OCI-LY7 (cell line): ENCODE results near the gene ANAPC1. TPM values are rescaled to one million over a fixed set of nuclear protein-coding genes. Genes with fewer than 3 reads are reported as not detected.
"Not testable (repeated sequence)": the region's sequence is repeated elsewhere in the genome, so short reads cannot be mapped to it uniquely, and the experiment has no call there.

Experiments
- BruUV-seq: library from RNA; stranded (reverse); fragments of 400-500 nt; replicated peaks from 2 replicates; lab custom pipeline; 2021; lab: Mats Ljungman, UMichigan
- CTCF ChIA-PET: fragments of 300-600 bp; sonication (Branson Sonifier 250); formaldehyde crosslinking; loops from one replicate; lab custom pipeline; 2022; ENCODE audit warnings: antibody characterized with exemption; ENCODE audit not compliant: unreplicated experiment; lab: Charles Lee
- POLR2A ChIA-PET: fragments of 300-600 bp; sonication (Branson Sonifier 250); formaldehyde crosslinking; loops from one replicate; lab custom pipeline; 2022; ENCODE audit warnings: antibody characterized with exemption; lab: Charles Lee
- DNase-seq: peaks from one replicate; pipeline ENCODE4 v3.0.0-alpha.2; 2015; ENCODE audit warnings: low spot score
- H2AFZ ChIP-seq: fragments of 200-600 bp; sonication (generic), shearing (Covaris generic); 2 replicates; pipeline ENCODE4 v1.6.1; 2014; ENCODE audit warnings: mild to moderate bottlenecking, antibody characterized with exemption, low read length, moderate library complexity
- H3K27ac ChIP-seq: fragments of 200-600 bp; sonication (generic); 2 replicates; pipeline ENCODE4 v1.5.1; 2014; ENCODE audit warnings: mixed run types, low read depth, mild to moderate bottlenecking, moderate library complexity, low read length, inconsistent platforms; ENCODE audit not compliant: poor library complexity, severe bottlenecking
- H3K36me3 ChIP-seq: fragments of 200-600 bp; sonication (generic); 2 replicates; pipeline ENCODE4 v1.6.1; 2014; ENCODE audit warnings: mild to moderate bottlenecking, antibody characterized with exemption, low read length, moderate library complexity, mixed read lengths; ENCODE audit not compliant: insufficient read depth
- H3K4me1 ChIP-seq: fragments of 200-600 bp; sonication (generic); 2 replicates; pipeline ENCODE4 v1.5.1; 2014; ENCODE audit warnings: mild to moderate bottlenecking, low read length; ENCODE audit not compliant: insufficient read depth, poor library complexity, severe bottlenecking
- H3K4me2 ChIP-seq: fragments of 200-600 bp; sonication (generic); 2 replicates; pipeline ENCODE4 v1.6.1; 2014; ENCODE audit warnings: mild to moderate bottlenecking, low read length
- H3K4me3 ChIP-seq: fragments of 200-600 bp; sonication (generic); 2 replicates; pipeline ENCODE4 v1.5.1; 2014; ENCODE audit warnings: mild to moderate bottlenecking, low read depth, low read length; ENCODE audit not compliant: poor library complexity, severe bottlenecking
- H3K79me2 ChIP-seq: fragments of 200-600 bp; sonication (generic); 2 replicates; pipeline ENCODE4 v1.6.1; 2016; ENCODE audit warnings: low read depth, mild to moderate bottlenecking, low read length, moderate library complexity, mixed read lengths; ENCODE audit not compliant: insufficient read depth
- H3K9me2 ChIP-seq: fragments of 200-600 bp; sonication (generic); 2 replicates; pipeline ENCODE4 v1.6.1; 2016; ENCODE audit warnings: mild to moderate bottlenecking, low read length, mixed read lengths; ENCODE audit not compliant: insufficient read depth
- H3K9me3 ChIP-seq: fragments of 200-600 bp; sonication (generic); 2 replicates; pipeline ENCODE4 v1.6.1; 2014; ENCODE audit warnings: mild to moderate bottlenecking, mixed run types, low read length, mixed read lengths
- H4K20me1 ChIP-seq: fragments of 200-600 bp; sonication (generic); 2 replicates; pipeline ENCODE4 v1.6.1; 2014; ENCODE audit warnings: mild to moderate bottlenecking, antibody characterized with exemption, low read length, moderate library complexity, mixed read lengths; ENCODE audit not compliant: insufficient read depth
- intact Hi-C: fragments of 100-400 bp; cut with micrococcal nuclease; formaldehyde crosslinking; loops from one replicate; pipeline ENCODE4 v1.10.0; 2022; ENCODE audit not compliant: unreplicated experiment
- microRNA-seq: library from miRNA; unstranded; fragments of <30 nt; microRNA quantifications from one replicate; pipeline ENCODE4 v1.2.0, GENCODE V29; 2022; ENCODE audit warnings: borderline replicate concordance
- small RNA-seq: library from RNA; depleted of rRNA; stranded (forward); fragments of <200 nt; gene quantifications from one replicate; pipeline ENCODE3, GENCODE V24; 2014
- total RNA-seq, 2 experiments: library from RNA; depleted of rRNA in 1 of 2; stranded (reverse); fragments of >200 nt in 1 of 2; shearing (Covaris generic) in 1 of 2; gene quantifications; 2 replicates each; pipeline ENCODE4 v1.2.3, GENCODE V29; 2014 to 2022
- TF ChIP-seq, protein P1 (sequence below): fragments of 200-600 bp; sonication (generic); conservative IDR thresholded peaks from 2 replicates; pipeline ENCODE4 v1.5.1; 2014; ENCODE audit warnings: mild to moderate bottlenecking, antibody characterized with exemption, low read length, moderate library complexity, mixed read lengths

ANAPC1 gene
- total RNA-seq, 2 experiments from 2014 or later = 103 to 131 TPM

GRCh38 chr2:111725742-111726141 lies 158.3 kb downstream of the ANAPC1 start:
- intact Hi-C loops, H3K79me2 ChIP-seq, H3K4me3 ChIP-seq, BruUV-seq, H3K27ac ChIP-seq, CTCF ChIA-PET, H2AFZ ChIP-seq, H3K4me1 ChIP-seq, POLR2A ChIA-PET, H3K9me3 ChIP-seq, H4K20me1 ChIP-seq, H3K36me3 ChIP-seq, H3K4me2 ChIP-seq, H3K9me2 ChIP-seq: not testable (repeated sequence)
- TF ChIP-seq, protein P1, sequence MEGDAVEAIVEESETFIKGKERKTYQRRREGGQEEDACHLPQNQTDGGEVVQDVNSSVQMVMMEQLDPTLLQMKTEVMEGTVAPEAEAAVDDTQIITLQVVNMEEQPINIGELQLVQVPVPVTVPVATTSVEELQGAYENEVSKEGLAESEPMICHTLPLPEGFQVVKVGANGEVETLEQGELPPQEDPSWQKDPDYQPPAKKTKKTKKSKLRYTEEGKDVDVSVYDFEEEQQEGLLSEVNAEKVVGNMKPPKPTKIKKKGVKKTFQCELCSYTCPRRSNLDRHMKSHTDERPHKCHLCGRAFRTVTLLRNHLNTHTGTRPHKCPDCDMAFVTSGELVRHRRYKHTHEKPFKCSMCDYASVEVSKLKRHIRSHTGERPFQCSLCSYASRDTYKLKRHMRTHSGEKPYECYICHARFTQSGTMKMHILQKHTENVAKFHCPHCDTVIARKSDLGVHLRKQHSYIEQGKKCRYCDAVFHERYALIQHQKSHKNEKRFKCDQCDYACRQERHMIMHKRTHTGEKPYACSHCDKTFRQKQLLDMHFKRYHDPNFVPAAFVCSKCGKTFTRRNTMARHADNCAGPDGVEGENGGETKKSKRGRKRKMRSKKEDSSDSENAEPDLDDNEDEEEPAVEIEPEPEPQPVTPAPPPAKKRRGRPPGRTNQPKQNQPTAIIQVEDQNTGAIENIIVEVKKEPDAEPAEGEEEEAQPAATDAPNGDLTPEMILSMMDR = peak; percentile 59
- DNase-seq = peak; percentile 69

- H3K36me3 ChIP-seq, H3K4me3 ChIP-seq, CTCF ChIA-PET, H3K27ac ChIP-seq, DNase-seq, H3K4me2 ChIP-seq, H3K79me2 ChIP-seq, H3K9me3 ChIP-seq, intact Hi-C loops, H3K9me2 ChIP-seq, H3K4me1 ChIP-seq, H4K20me1 ChIP-seq, BruUV-seq, H2AFZ ChIP-seq: not testable (repeated sequence)
- POLR2A ChIA-PET = interaction anchor here (0.6 to 0.7 kb wide), 2 partner anchors 14 to 1679 kb away, joined by 3 read pairs; no protein-coding TSS in a partner anchor
Observed at GRCh38 chr2:111719610-111720009, 164.4 kb downstream of the ANAPC1 start.

Small RNA genes within 50 kb of the gene (microRNA-seq; reads per million reads assigned to microRNA genes)
- gene MIR4771-2 = not detected

Small RNA genes within 50 kb of the gene (small RNA-seq; reads per million reads assigned to genes)
- gene MIR4771-2 = not detected
- gene RN7SL297P = not detected

Other genes with a start within 250 kb of the ANAPC1 start
- 0.08 TPM in 1 of 2 replicates, not detected in the other for gene MERTK, start 14.4 kb upstream of the ANAPC1 start, total RNA-seq (2014; rRNA removed; shearing (Covaris generic))
- 0.22 and 0.38 TPM in 2 replicates for gene MERTK, start 14.4 kb upstream of the ANAPC1 start, total RNA-seq (2022)
- 9.1 and 13.9 TPM in 2 replicates for gene TMEM87B, start 171.1 kb upstream of the ANAPC1 start, total RNA-seq (2014; rRNA removed; shearing (Covaris generic))
- 22.8 TPM in 2 replicates for gene TMEM87B, start 171.1 kb upstream of the ANAPC1 start, total RNA-seq (2022)